Measurements from ENCODE around the gene CBX1. TPM values are rescaled to one million over a fixed set of nuclear protein-coding genes. Genes with fewer than 3 reads are reported as not detected.

The CBX1 gene
- total RNA-seq, 2 experiments from 2014 or later = 52.3 to 53.0 TPM

GRCh38 chr17:48129981-48130380 is 28.7 kb upstream of the CBX1 start:
- ATAC-seq (no peak), DNase-seq (no peak)
- peaks cover 6% of the 10 kb centered on the region for H3K36me3 Mint-ChIP-seq (ENCODE audit: low read depth)
- H3K4me3 Mint-ChIP-seq = no peak overlapping the region
- ChIA-PET CTCF (interaction anchor here (0.8 to 9.3 kb wide), 12 partner anchors 15 to 489 kb away, joined by 3 to 135 read pairs (median 4); no protein-coding TSS in a partner anchor), POLR2A (interaction anchor here (0.8 to 1.2 kb wide), 2 partner anchors 14 to 104 kb away, joined by 3 read pairs; no protein-coding TSS in a partner anchor)
- H3K27me3 Mint-ChIP-seq = no peaks in the 10 kb centered on the region
- no peak for TF ChIP-seq CTCF (IDR thresholded peaks at IDR 0.05)
- no peaks in the 10 kb centered on the region for H3K4me1 Mint-ChIP-seq (ENCODE audit: low read depth)
- no peaks in the 10 kb centered on the region for H3K9me3 Mint-ChIP-seq
- no peak overlapping the region for H3K27ac Mint-ChIP-seq
- intact Hi-C loops (cut with micrococcal nuclease) = loop anchor here (2.0 kb wide), 2 partner anchors 49 to 103 kb away; no protein-coding TSS in a partner anchor

- TF ChIP-seq CTCF (IDR thresholded peaks at IDR 0.05) = no peak
- Mint-ChIP-seq H3K9me3 (no peaks in the 10 kb centered on the region), H3K27me3 (no peaks in the 10 kb centered on the region), H3K36me3 (ENCODE audit: low read depth) (peaks cover 7% of the 10 kb centered on the region), H3K4me3 (no peak overlapping the region), H3K27ac (no peak overlapping the region), H3K4me1 (ENCODE audit: low read depth) (no peaks in the 10 kb centered on the region)
- CTCF ChIA-PET = interaction anchor here (1.0 to 9.3 kb wide), 6 partner anchors 10 to 103 kb away, joined by 3 to 135 read pairs (median 5); no protein-coding TSS in a partner anchor
- intact Hi-C loops (cut with micrococcal nuclease) = no loop called here
- DNase-seq (no peak), ATAC-seq (no peak)
- POLR2A ChIA-PET = no interaction called here
These were observed 27.1 kb upstream of the CBX1 start for GRCh38 chr17:48128400-48128799.

- Mint-ChIP-seq H3K4me3 (no peak overlapping the region), H3K36me3 (ENCODE audit: low read depth) (peaks cover 10% of the 10 kb centered on the region), H3K9me3 (no peaks in the 10 kb centered on the region), H3K27ac (no peak overlapping the region), H3K27me3 (no peaks in the 10 kb centered on the region), H3K4me1 (ENCODE audit: low read depth) (no peaks in the 10 kb centered on the region)
- intact Hi-C loops (cut with micrococcal nuclease) = no loop called here
- ATAC-seq (no peak), DNase-seq (no peak)
- CTCF ChIA-PET = interaction anchor here (9.3 kb wide), 1 partner anchor 49 kb away, joined by 135 read pairs; no protein-coding TSS in a partner anchor
- POLR2A ChIA-PET = interaction anchor here (0.7 to 1.0 kb wide), 2 partner anchors 33 to 214 kb away, joined by 3 read pairs; no protein-coding TSS in a partner anchor
- no peak for TF ChIP-seq CTCF (IDR thresholded peaks at IDR 0.05)
These were observed 26.2 kb upstream of the CBX1 start for GRCh38 chr17:48127371-48128051.

GRCh38 chr17:48126532-48126850 is 25.2 kb upstream of the CBX1 start:
- ChIA-PET POLR2A (interaction anchor here (1.0 to 5.3 kb wide), 4 partner anchors 9 to 32 kb away, joined by 3 to 23 read pairs (median 3); partner anchors contain the start of gene SNX11), CTCF (interaction anchor here (9.3 kb wide), 1 partner anchor 48 kb away, joined by 135 read pairs; no protein-coding TSS in a partner anchor)
- intact Hi-C loops (cut with micrococcal nuclease) = no loop called here
- no peak for ATAC-seq
- peaks cover 12% of the 10 kb centered on the region for H3K36me3 Mint-ChIP-seq (ENCODE audit: low read depth)
- no peak for DNase-seq
- TF ChIP-seq CTCF (IDR thresholded peaks at IDR 0.05) = no peak
- H3K27ac Mint-ChIP-seq = no peak overlapping the region
- no peak overlapping the region for H3K4me3 Mint-ChIP-seq
- no peaks in the 10 kb centered on the region for H3K9me3 Mint-ChIP-seq
- H3K27me3 Mint-ChIP-seq = no peaks in the 10 kb centered on the region
- H3K4me1 Mint-ChIP-seq (ENCODE audit: low read depth) = no peaks in the 10 kb centered on the region

Data from activated CD8-positive, alpha-beta T cell treated with anti-CD3 and anti-CD28 coated beads for 36 hours (primary cell).